Measurements from ENCODE around the gene CREG2. TPM values are rescaled to one million over a fixed set of nuclear protein-coding genes. Genes with fewer than 3 reads are reported as not detected.
A peak's percentile ranks its signal among the peaks of the same experiment; 100 is the strongest.

Gene CREG2
- total RNA-seq, 1 experiment from 2014 or later: 1.3 TPM

GRCh38 chr2:101362316-101362715, 25.0 kb downstream of the CREG2 start:
- H3K4me3 Mint-ChIP-seq (ENCODE audit: low read depth, unreplicated experiment): no peak overlapping the region
- TF ChIP-seq CTCF (IDR thresholded peaks at IDR 0.05; ENCODE audit: unreplicated experiment): no peak
- DNase-seq: no peak
- H3K9me3 Mint-ChIP-seq (ENCODE audit: low read depth, unreplicated experiment): no peaks in the 10 kb centered on the region
- peaks cover 19% of the 10 kb centered on the region for H3K4me1 Mint-ChIP-seq (ENCODE audit: low read depth, unreplicated experiment)
- CTCF ChIA-PET: interaction anchor here (0.7 kb wide), 1 partner anchor 20 kb away, joined by 3 read pairs; no protein-coding TSS in a partner anchor
- intact Hi-C loops (cut with micrococcal nuclease; ENCODE audit: unreplicated experiment): no loop called here
- no TSS peak for BruUV-seq (replicated peaks)
- no peaks in the 10 kb centered on the region for H3K36me3 Mint-ChIP-seq (ENCODE audit: insufficient read depth, unreplicated experiment)
- no peaks in the 10 kb centered on the region for H3K27me3 Mint-ChIP-seq (ENCODE audit: unreplicated experiment)
- H3K27ac Mint-ChIP-seq (ENCODE audit: unreplicated experiment): no peak overlapping the region

DNA sequence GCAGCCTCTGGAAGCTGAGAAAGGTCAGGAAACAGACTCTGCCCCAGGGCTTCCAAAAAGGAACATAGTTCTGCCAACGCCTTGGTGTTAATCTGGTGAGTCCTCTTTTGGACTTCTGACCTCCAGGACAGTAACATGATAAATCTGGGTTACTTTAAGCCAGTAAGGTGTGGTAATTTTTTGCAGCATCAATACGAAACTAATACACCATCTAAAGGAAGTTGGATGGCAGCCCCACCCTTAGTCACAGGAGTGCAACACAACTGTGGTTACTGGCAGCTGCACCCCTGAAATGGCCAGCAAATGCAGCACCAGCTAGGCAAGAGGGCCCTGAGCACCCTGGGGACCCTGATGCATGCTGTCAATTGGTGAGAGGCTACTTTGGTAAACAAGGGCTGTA, 25.8 kb downstream of the CREG2 start:
- Mint-ChIP-seq H3K36me3 (ENCODE audit: insufficient read depth, unreplicated experiment) (no peaks in the 10 kb centered on the region), H3K27me3 (ENCODE audit: unreplicated experiment) (no peaks in the 10 kb centered on the region), H3K4me3 (ENCODE audit: low read depth, unreplicated experiment) (no peak overlapping the region), H3K27ac (ENCODE audit: unreplicated experiment) (no peak overlapping the region), H3K9me3 (ENCODE audit: low read depth, unreplicated experiment) (no peaks in the 10 kb centered on the region), H3K4me1 (ENCODE audit: low read depth, unreplicated experiment) (peaks cover 21% of the 10 kb centered on the region)
- CTCF ChIA-PET: no interaction called here
- DNase-seq: no peak
- no TSS peak for BruUV-seq (replicated peaks)
- TF ChIP-seq CTCF (IDR thresholded peaks at IDR 0.05; ENCODE audit: unreplicated experiment): no peak
- intact Hi-C loops (cut with micrococcal nuclease; ENCODE audit: unreplicated experiment): no loop called here

DNA sequence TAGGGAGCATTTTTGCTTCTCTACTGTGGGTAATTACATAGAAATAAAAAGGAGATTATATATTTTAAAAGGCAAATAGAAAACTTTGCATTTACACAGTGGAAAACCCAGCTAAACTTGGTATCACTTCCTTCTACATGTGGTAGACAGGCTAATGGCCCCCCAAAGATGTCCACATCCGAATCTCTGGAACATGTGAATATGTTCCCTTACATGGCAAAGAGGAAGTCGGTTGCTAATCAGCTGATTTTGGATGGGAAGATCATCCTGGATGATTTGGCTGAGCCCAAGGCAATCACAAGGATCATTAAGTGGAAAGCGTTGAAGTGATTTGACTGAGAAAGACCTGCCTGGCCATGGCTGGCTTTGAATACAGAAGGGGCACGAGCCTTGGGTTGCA, 26.2 kb downstream of the CREG2 start:
- intact Hi-C loops (cut with micrococcal nuclease; ENCODE audit: unreplicated experiment): no loop called here
- Mint-ChIP-seq H3K9me3 (ENCODE audit: low read depth, unreplicated experiment) (no peaks in the 10 kb centered on the region), H3K4me1 (ENCODE audit: low read depth, unreplicated experiment) (peaks cover 25% of the 10 kb centered on the region), H3K4me3 (ENCODE audit: low read depth, unreplicated experiment) (no peak overlapping the region), H3K27ac (ENCODE audit: unreplicated experiment) (no peak overlapping the region), H3K36me3 (ENCODE audit: insufficient read depth, unreplicated experiment) (no peaks in the 10 kb centered on the region), H3K27me3 (ENCODE audit: unreplicated experiment) (no peaks in the 10 kb centered on the region)
- no peak for TF ChIP-seq CTCF (IDR thresholded peaks at IDR 0.05; ENCODE audit: unreplicated experiment)
- CTCF ChIA-PET: no interaction called here
- no peak for DNase-seq
- no TSS peak for BruUV-seq (replicated peaks)

DNA sequence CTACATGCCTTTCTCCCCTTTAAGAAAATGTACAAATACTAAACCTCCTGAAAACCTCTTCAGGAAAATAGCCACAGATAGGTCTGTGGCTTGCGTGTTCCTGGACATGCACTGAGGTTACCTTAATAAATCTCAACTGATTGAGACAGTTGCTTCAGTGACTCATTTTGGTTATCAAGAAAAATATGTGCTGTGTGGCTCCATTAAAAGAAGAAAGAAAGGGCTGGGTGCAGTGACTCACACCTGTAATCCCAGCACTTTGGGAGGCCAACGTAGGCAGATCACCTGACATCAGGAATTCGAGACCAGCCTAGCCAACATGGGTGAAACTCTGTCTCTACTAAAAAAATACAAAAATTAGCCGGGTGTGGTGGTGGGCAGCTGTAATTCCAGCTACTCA, 27.1 kb downstream of the CREG2 start:
- BruUV-seq (replicated peaks): no TSS peak
- CTCF ChIA-PET: interaction anchor here (0.7 kb wide), 1 partner anchor 11 kb away, joined by 4 read pairs; no protein-coding TSS in a partner anchor
- DNase-seq: peak; percentile 50
- Mint-ChIP-seq H3K4me1 (ENCODE audit: low read depth, unreplicated experiment) (peaks cover 27% of the 10 kb centered on the region), H3K9me3 (ENCODE audit: low read depth, unreplicated experiment) (no peaks in the 10 kb centered on the region), H3K27ac (ENCODE audit: unreplicated experiment) (peak overlapping the region; percentile 1), H3K27me3 (ENCODE audit: unreplicated experiment) (no peaks in the 10 kb centered on the region), H3K36me3 (ENCODE audit: insufficient read depth, unreplicated experiment) (no peaks in the 10 kb centered on the region), H3K4me3 (ENCODE audit: low read depth, unreplicated experiment) (no peak overlapping the region)
- no peak for TF ChIP-seq CTCF (IDR thresholded peaks at IDR 0.05; ENCODE audit: unreplicated experiment)
- intact Hi-C loops (cut with micrococcal nuclease; ENCODE audit: unreplicated experiment): no loop called here

All from Calu3 (cell line).